H9 (cell line): ENCODE data around the gene RPS17. TPM values are rescaled to one million over a fixed set of nuclear protein-coding genes. Genes with fewer than 3 reads are reported as not detected.
"Not testable (repeated sequence)": the region's sequence is repeated elsewhere in the genome, so short reads cannot be mapped to it uniquely, and the experiment has no call there.

Experiments used
- DNase-seq: peaks from one replicate; pipeline ENCODE4 v3.0.0-alpha.2; 2017
- H2AFZ ChIP-seq: one replicate; pipeline ENCODE4 v1.6.1; 2013; ENCODE audit warnings: mild to moderate bottlenecking, low read length, control low read depth, moderate library complexity
- H2AK5ac ChIP-seq: 2 replicates; pipeline ENCODE4 v1.6.1; 2013; ENCODE audit warnings: low read length, control low read depth, mixed read lengths; ENCODE audit not compliant: insufficient read length
- H2BK120ac ChIP-seq: one replicate; pipeline ENCODE4 v1.6.1; 2013; ENCODE audit warnings: low read depth, mild to moderate bottlenecking, low read length, control low read depth, inconsistent platforms; ENCODE audit not compliant: poor library complexity, severe bottlenecking
- H2BK12ac ChIP-seq: 2 replicates; pipeline ENCODE4 v1.6.1; 2013; ENCODE audit warnings: low read length, control low read depth, mixed read lengths, low read depth; ENCODE audit not compliant: insufficient read length
- H2BK15ac ChIP-seq: 2 replicates; pipeline ENCODE4 v1.6.1; 2013; ENCODE audit warnings: low read depth, low read length, control low read depth
- H2BK20ac ChIP-seq: one replicate; pipeline ENCODE4 v1.6.1; 2013; ENCODE audit warnings: low read depth, mild to moderate bottlenecking, low read length, control low read depth, inconsistent platforms; ENCODE audit not compliant: poor library complexity, severe bottlenecking
- H2BK5ac ChIP-seq: 2 replicates; pipeline ENCODE4 v1.6.1; 2013; ENCODE audit warnings: low read length, control low read depth, mixed read lengths; ENCODE audit not compliant: insufficient read length
- H3K14ac ChIP-seq: 2 replicates; pipeline ENCODE4 v1.6.1; 2013; ENCODE audit warnings: low read length, control low read depth; ENCODE audit not compliant: insufficient read depth
- H3K18ac ChIP-seq: 2 replicates; pipeline ENCODE4 v1.6.1; 2013; ENCODE audit warnings: low read depth, mild to moderate bottlenecking, mixed read lengths, low read length, control low read depth; ENCODE audit not compliant: insufficient read length
- H3K23ac ChIP-seq: 2 replicates; pipeline ENCODE4 v1.6.1; 2013; ENCODE audit warnings: low read length, control low read depth, mixed read lengths, low read depth; ENCODE audit not compliant: insufficient read length
- H3K23me2 ChIP-seq: 2 replicates; pipeline ENCODE4 v1.6.1; 2013; ENCODE audit warnings: low read depth, mild to moderate bottlenecking, mixed read lengths, low read length, control low read depth; ENCODE audit not compliant: insufficient read length, poor library complexity, severe bottlenecking
- H3K27ac ChIP-seq: 2 replicates; pipeline ENCODE4 v1.5.1; 2013; ENCODE audit warnings: low read length, control low read depth, mixed read lengths, low read depth; ENCODE audit not compliant: insufficient read length
- H3K27me3 ChIP-seq: 2 replicates; pipeline ENCODE4 v1.6.1; 2013; ENCODE audit warnings: low read length, control low read depth, inconsistent platforms; ENCODE audit not compliant: insufficient read depth
- H3K4ac ChIP-seq: 2 replicates; pipeline ENCODE4 v1.6.1; 2013; ENCODE audit warnings: low read depth, mild to moderate bottlenecking, control low read depth, inconsistent platforms, low read length, moderate library complexity
- H3K4me1 ChIP-seq: 2 replicates; pipeline ENCODE4 v1.6.1; 2013; ENCODE audit warnings: low read length, control low read depth, inconsistent platforms; ENCODE audit not compliant: insufficient read depth
- H3K4me2 ChIP-seq: 2 replicates; pipeline ENCODE4 v1.6.1; 2013; ENCODE audit warnings: low read length, control low read depth, mixed read lengths; ENCODE audit not compliant: insufficient read length, insufficient read depth
- H3K56ac ChIP-seq: 2 replicates; pipeline ENCODE4 v1.6.1; 2013; ENCODE audit warnings: low read depth, mild to moderate bottlenecking, mixed read lengths, low read length, control low read depth; ENCODE audit not compliant: insufficient read length
- H3K79me1 ChIP-seq: 2 replicates; pipeline ENCODE4 v1.6.1; 2013; ENCODE audit warnings: low read depth, mild to moderate bottlenecking, moderate library complexity, low read length, control low read depth, inconsistent platforms; ENCODE audit not compliant: insufficient read depth, poor library complexity, severe bottlenecking
- H3K79me2 ChIP-seq: 2 replicates; pipeline ENCODE4 v1.6.1; 2013; ENCODE audit warnings: low read length, control low read depth, inconsistent platforms; ENCODE audit not compliant: insufficient read depth
- H3K9ac ChIP-seq: 2 replicates; pipeline ENCODE4 v1.6.1; 2013; ENCODE audit warnings: low read length, control low read depth, mixed read lengths; ENCODE audit not compliant: insufficient read length; ENCODE audit errors: extremely low read depth
- H3K9me3 ChIP-seq: one replicate; pipeline ENCODE4 v1.6.1; 2013; ENCODE audit warnings: low read depth, low read length, inconsistent platforms; ENCODE audit not compliant: control insufficient read depth
- H3T11ph ChIP-seq: one replicate; pipeline ENCODE4 v1.6.1; 2013; ENCODE audit warnings: mild to moderate bottlenecking, low read length, control low read depth, inconsistent platforms
- H4K20me1 ChIP-seq: one replicate; pipeline ENCODE4 v1.6.1; 2013; ENCODE audit not compliant: control insufficient read depth, insufficient read length, insufficient read depth
- H4K5ac ChIP-seq: 2 replicates; pipeline ENCODE4 v1.6.1; 2013; ENCODE audit warnings: low read depth, mild to moderate bottlenecking, mixed read lengths, low read length, control low read depth; ENCODE audit not compliant: insufficient read length
- H4K8ac ChIP-seq: replicated peaks from 2 replicates; pipeline ENCODE4 v1.6.1; 2013; ENCODE audit warnings: low read length, control low read depth, mixed read lengths, low read depth; ENCODE audit not compliant: insufficient read length
- H4K91ac ChIP-seq: 2 replicates; pipeline ENCODE4 v1.6.1; 2013; ENCODE audit warnings: low read depth, mild to moderate bottlenecking, moderate library complexity, mixed read lengths, low read length, control low read depth; ENCODE audit not compliant: insufficient read length
- H3K27ac Mint-ChIP-seq, 3 experiments: 2 replicates in 2 of 3; 3 replicates in 1 of 3; pipeline ENCODE4 v1.8.0; 2020 to 2021; ENCODE audit warnings: mixed read lengths in 3 of 3, mild to moderate bottlenecking in 1 of 3, moderate library complexity in 1 of 3
- H3K27me3 Mint-ChIP-seq: 2 replicates; pipeline ENCODE4 v1.8.0; 2021; ENCODE audit warnings: low read depth, mild to moderate bottlenecking, moderate library complexity, mixed read lengths
- H3K36me3 Mint-ChIP-seq, 3 experiments: 2 replicates in 2 of 3; 3 replicates in 1 of 3; pipeline ENCODE4 v1.8.0; 2020 to 2021; ENCODE audit warnings: low read depth in 3 of 3, mixed read lengths in 3 of 3; ENCODE audit not compliant: insufficient read depth in 1 of 3
- H3K4me1 Mint-ChIP-seq, 2 experiments: 2 replicates each; pipeline ENCODE4 v1.8.0; 2020; ENCODE audit warnings: mixed read lengths in 2 of 2
- H3K4me3 Mint-ChIP-seq, 2 experiments: 2 replicates in 1 of 2; 3 replicates in 1 of 2; pipeline ENCODE4 v1.8.0; 2020 to 2021; ENCODE audit warnings: mild to moderate bottlenecking in 2 of 2, mixed read lengths in 2 of 2, moderate library complexity in 1 of 2
- H3K9me3 Mint-ChIP-seq, 2 experiments: 2 replicates in 1 of 2; 3 replicates in 1 of 2; pipeline ENCODE4 v1.8.0; 2020; ENCODE audit warnings: mild to moderate bottlenecking in 2 of 2, mixed read lengths in 2 of 2, moderate library complexity in 1 of 2
- WGBS: extraction: QIAGEN DNeasy Blood & Tissue Kit; methylation state at CpG from one replicate; pipeline ENCODE4 v1.1.7; 2013; ENCODE audit warnings: missing lambda C conversion rate, low lambda C conversion rate, mixed read lengths; ENCODE audit not compliant: insufficient read length; ENCODE audit errors: extremely low coverage; 5-methylcytosine and 5-hydroxymethylcytosine counted together
- total RNA-seq: library from RNA; stranded (reverse); gene quantifications from 2 replicates; pipeline ENCODE4 v1.2.1, GENCODE V29; 2021

RPS17 gene
- total RNA-seq, 1 experiment from 2014 or later = 2,597 TPM

DNA sequence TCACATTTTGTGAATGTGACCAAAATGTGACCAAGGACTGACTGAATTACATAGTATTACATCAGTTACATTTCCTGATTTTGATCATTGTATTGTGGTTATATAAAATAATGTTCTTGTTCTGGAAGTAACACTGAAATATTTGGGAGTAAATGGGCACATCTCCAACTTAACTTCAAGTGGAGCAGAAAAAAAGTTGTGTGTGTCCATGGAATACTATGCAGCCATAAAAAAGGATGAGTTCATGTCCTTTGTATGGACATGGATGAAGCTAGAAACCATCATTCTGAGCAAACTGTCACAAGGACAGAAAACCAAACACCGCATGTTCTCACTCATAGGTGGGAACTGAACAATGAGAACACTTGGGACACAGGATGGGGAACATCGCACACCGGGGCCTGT, 5.8 kb downstream of the RPS17 start:
- DNase-seq, H3K79me1 ChIP-seq, H2BK20ac ChIP-seq, H3K4me1 ChIP-seq, H4K5ac ChIP-seq, H3K79me2 ChIP-seq, H2BK120ac ChIP-seq, H3K14ac ChIP-seq, H3K4me2 ChIP-seq, H3K27me3 Mint-ChIP-seq, H3K27me3 ChIP-seq, H2AFZ ChIP-seq, H2BK5ac ChIP-seq, H2AK5ac ChIP-seq, H4K91ac ChIP-seq, H3T11ph ChIP-seq, H3K9me3 Mint-ChIP-seq, H3K4me3 Mint-ChIP-seq, H3K27ac Mint-ChIP-seq, H2BK15ac ChIP-seq, H3K56ac ChIP-seq, H3K23me2 ChIP-seq, H2BK12ac ChIP-seq, H4K8ac ChIP-seq, H3K18ac ChIP-seq, H3K23ac ChIP-seq, H3K27ac ChIP-seq, H3K9ac ChIP-seq, H3K9me3 ChIP-seq, H3K4ac ChIP-seq, H4K20me1 ChIP-seq: not testable (repeated sequence)
- WGBS = no CpG with 5 or more reads among the region's 3 CpGs
- Mint-ChIP-seq H3K4me1 (peaks cover 24 to 27% of the 10 kb centered on the region in 2 experiments), H3K36me3 (peaks cover 49 to 71% (median 55%) of the 10 kb centered on the region in 3 experiments)
